Stimulated activated CD8-positive, alpha-beta memory T cell treated with anti-CD3 and anti-CD28 coated beads, Interleukin-2, amount 100 ng/mL, for 48 hours (primary cell): ENCODE data around the gene UBA3.

Experiments used
- DNase-seq, 2 donors: peaks; one replicate each; pipeline ENCODE4 v3.0.0-alpha.2; 2020; ENCODE audit warnings: low read depth in 2 of 2

UBA3 gene

GRCh38 chr3:69080233-69080920 lies at the start of gene UBA3:
Gene UBA3 (minus strand): TSS chr3:69080365. CDS start chr3:69080353, 12 bp downstream.
- DNase-seq, result peak; percentile 92

DNA sequence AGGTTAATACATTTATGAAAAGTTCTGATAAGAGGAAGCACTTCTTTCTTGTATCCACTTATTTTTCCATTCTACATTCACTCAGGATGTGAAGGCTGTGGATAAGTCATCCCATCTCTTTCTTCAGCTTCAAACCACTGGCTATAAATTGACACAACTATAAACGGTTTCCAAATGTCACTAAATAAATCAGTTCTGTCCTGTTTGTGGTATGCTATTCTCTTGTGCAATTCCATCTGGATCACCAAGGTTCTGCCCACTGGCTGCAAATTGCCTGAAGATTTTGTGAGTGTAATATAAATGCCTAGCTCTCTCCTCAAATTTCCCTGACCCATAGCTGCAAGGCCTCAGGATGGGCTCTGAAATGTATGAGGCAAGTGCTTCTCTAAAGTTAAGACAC lies 49.4 kb upstream of the UBA3 start:
- DNase-seq, result no peak

DNA sequence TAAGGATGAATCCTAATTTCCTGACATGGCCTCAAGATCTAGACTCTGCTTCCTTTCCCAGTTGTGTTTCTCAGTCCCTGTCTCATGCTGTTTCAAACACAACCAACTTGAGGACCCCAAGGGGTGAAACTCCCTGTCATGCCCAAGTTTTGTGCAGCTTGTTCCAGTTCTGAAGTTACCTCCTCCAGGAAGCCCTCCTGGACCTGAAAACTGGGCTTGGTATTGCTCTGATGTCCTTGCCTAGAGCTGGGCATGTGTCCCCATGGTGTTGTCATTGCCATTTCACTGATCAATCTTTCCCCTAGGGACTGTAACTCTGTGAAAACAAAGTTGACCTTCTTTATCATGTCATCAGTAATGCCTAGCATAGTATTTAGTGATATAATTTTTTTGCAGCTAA lies 48.3 kb upstream of the UBA3 start:
- DNase-seq, result no peak

- no peak for DNase-seq
These were observed 46.8 kb upstream of the UBA3 start for GRCh38 chr3:69126999-69127398.

GRCh38 chr3:69126216-69126615 lies 46.1 kb upstream of the UBA3 start:
- no peak for DNase-seq

DNA sequence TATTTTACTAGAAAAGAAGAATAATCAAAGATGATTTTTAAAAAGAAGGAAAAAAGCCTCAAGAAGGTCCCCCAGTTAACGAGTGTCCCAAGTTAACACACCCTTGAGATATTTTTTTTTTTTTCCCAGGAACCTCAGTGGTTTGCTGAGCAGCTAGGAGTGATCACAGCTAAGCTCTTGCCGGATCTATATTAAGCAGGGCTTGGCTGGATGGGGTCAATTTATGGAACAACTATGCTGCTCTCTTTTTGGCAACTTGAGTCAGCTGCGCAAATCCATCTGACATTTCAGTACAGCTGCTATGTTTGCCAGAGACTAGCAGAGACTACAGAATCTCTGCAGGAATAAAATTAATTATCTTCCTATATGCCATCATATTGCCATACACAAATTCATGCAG lies 42.2 kb upstream of the UBA3 start, which contains the start of gene LMOD3:
TSS of gene LMOD3 (minus strand) at position 193 of the 400 bp plus-strand sequence. CDS start 209 bp downstream, outside the sequence.
- no peak for DNase-seq

DNA sequence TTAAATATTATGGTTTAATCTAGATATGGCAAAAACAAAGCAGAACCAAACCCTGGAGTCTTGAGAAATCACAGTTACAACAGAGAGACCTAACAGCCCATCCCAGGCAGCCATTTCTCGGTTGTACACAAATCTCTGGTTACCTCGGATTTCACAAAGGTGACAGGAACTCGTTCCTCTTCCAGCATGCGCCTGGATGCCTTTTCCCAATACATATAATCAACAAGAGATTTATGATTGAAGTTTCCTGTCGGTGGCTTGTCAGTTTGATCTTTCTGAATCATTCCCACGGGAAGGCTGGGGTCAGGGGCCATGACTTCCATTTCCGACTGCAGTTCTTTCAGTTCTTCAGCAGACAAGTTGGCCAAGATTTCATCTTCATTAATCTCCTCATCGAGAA lies 41.8 kb upstream of the UBA3 start:
- DNase-seq, result no peak

GRCh38 chr3:69121513-69121912 lies 41.3 kb upstream of the UBA3 start:
- DNase-seq, result no peak

DNA sequence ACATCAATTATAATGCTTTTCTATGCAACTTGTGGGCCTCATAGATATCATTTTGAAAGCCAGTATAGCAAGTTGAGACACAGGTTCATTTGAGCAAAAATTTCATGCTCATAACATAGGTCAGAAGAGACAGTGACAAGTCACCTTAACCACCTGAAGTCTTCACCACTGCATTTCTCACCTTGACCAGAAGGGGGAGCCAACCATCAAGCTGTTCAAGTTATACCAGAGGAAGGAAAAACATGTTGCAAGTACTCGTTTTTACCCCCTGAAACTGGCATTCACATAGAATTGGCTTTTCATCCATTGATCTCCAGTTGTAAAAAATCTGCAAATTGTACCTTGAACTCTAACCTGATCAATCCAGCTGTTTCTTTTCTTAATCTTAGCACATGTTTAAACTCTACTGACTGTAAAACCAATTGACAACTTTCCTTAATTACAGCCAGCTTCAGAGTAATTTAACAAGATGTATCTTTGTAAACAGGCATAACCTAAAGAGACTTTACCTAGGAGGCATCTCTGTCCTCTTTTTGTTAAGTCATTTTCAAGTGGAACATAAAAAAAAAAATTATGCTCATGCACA lies 40.8 kb upstream of the UBA3 start:
- DNase-seq, result peak; percentile 36 to 68

DNA sequence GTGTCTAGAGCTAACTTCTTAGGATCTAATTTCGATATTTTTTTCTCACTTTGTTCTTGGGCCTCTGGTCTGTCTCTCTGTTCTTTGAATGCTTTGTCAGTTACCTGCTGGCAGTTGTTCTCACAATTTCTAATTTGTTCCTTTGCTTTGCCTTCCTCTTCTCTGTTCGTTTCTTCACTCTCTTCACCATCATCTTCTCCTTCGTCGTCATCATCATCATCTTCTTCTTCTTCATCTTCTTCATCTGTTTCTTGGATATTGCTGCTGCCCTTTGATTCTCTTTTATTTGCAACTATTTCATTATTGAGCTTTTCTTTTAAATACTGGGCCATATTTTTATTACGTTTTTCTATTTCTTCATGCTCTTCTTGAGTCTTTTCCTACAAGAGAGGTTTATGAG lies 39.5 kb upstream of the UBA3 start:
- DNase-seq, result no peak

DNA sequence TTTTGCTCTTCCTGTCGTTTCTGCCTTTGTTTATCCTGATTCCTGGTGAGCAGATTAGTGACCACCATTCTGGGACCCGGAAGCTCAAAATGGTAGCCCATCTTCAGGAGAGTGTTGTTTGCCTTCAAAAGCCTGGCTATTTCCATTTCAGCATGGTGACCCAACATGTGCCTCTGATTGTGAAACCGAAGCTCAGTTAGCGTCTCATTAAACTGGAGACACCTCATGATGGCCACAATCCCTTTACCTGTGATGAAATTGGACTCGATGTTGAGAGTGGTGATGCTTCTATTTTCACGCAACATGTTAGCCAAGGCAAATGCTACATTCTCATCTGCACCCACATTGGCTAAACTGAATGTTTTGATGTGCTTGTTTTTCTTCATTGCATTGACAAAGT lies 39.0 kb upstream of the UBA3 start:
- DNase-seq, result no peak

DNA sequence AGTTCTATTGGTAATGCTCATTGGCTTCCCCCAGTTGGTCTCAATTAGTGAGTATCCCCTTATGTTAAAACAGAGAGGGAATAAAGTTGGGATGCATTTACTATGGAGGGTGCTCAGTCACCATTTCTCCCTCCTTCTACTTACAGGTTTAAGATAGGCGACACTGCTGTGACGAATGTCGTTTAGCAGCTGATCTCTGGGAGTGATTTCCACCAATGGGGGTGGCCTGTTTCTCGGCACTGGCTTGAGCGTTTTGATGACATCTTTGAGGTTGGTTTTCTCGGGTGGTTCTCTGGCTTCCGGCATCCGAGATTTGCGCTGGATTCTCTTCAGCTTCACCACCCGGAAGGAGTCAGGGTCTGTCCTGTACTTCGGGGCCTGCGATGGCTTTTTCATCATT lies 38.4 kb upstream of the UBA3 start:
- no peak for DNase-seq

DNA sequence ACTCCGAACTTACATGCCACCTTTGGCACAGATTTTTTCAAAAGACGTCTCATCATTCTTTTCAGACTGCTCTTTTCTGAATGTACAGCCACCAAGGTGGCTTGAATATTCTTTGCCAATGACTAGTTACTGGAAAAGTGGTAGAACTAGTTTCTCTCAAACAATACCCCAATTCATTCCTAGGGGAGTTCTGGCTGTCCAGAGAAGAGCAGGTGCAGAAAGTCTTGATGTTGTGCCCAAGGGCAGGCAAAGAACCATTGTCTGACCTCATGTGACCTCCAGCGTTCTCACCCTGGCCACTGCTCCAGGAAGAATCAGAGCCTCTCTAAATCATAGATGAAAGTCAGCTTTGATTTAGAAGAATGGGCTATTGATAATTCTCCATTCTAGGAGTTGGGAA lies 36.7 kb upstream of the UBA3 start:
- DNase-seq, result no peak

GRCh38 chr3:69116162-69116561 lies 36.0 kb upstream of the UBA3 start:
- DNase-seq, result no peak

DNA sequence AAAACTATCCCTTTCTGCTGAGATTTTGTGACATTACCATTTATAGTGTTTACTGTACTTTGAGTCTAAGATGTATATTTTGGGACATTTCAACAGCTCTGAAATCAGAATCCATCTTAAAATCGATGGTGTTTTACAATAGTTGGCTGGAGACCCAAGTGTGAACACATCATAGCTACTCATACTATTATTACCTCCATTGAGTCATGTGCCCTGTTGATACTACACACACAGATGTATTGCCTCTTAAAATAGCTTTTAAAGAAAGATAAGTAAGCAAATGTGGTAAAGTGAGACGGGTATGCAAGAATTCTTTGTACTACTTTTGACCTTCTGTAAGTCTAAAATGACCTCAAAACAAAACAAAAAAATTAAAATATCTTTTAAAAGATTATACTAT lies 35.6 kb upstream of the UBA3 start:
- no peak for DNase-seq

- DNase-seq, result no peak
These were observed 33.4 kb upstream of the UBA3 start for GRCh38 chr3:69113536-69113935.

DNA sequence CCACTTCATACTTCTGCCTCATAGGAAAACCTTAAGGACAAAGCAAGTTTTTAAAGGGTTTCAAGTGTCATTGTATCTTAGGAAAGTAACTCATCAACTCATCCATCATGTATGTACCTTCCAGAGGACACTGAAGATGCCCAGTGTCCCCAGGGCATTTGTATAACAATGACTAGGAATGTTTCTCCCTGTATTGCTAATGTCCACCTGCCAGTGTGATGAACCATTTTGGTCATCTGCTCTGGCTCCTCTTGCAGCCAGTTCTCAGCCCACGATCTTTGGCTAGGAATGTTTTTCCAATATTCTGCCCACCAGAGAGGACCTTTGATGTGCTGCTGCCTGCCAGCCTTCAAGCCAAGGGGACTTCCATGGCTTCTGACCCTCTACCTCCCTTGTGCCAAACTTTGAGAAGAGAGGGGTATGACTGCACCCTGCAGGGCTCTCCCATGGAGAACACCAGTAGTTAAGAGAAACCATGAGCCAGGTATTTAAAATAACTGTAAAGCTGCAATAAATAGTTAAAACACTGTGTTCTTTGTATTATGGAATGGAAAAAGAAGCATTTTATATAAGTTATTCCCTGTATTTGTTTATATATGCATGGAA lies 30.9 kb upstream of the UBA3 start:
- no peak for DNase-seq

- DNase-seq, result no peak
These were observed 28.6 kb upstream of the UBA3 start for GRCh38 chr3:69108811-69109210.

DNA sequence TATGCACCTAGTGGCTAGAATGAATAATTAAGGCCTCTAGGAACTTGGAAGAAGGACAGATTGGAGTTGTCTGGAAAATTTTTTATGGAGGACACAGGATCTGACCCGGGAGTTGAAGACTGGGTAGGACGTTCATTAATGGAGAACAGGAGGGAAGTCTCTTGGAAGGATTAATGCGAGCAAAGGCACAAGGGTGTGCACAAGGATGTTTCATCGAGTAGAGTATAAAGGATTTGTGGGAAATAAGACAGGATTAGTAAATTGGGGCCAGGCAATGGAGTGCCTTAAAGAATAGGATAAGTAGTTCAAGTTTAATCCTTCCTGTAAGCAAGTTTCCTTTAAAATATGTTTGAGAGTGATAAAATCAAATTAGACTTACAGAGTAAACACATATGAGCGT lies 27.7 kb upstream of the UBA3 start:
- no peak for DNase-seq

DNA sequence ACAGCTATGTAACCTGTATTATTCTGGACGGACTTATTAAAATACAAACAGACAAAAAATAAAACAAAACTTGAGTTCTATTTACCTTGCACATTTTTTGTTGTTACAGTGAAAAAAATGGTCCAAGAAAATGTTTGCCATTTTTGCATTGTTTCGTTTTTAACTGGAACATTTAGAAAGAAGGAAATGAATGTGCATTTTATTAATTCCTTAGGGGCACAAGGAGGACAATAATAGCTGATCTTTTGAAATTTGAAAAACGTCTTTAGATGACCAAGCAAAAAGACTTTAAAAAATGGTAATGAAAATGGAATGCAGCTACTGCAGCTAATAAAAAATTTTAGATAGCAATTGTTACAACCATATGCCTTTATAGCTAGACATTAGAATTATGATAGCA lies 25.2 kb upstream of the UBA3 start:
- DNase-seq, result no peak

GRCh38 chr3:69104586-69104985 lies 24.4 kb upstream of the UBA3 start:
- no peak for DNase-seq

DNA sequence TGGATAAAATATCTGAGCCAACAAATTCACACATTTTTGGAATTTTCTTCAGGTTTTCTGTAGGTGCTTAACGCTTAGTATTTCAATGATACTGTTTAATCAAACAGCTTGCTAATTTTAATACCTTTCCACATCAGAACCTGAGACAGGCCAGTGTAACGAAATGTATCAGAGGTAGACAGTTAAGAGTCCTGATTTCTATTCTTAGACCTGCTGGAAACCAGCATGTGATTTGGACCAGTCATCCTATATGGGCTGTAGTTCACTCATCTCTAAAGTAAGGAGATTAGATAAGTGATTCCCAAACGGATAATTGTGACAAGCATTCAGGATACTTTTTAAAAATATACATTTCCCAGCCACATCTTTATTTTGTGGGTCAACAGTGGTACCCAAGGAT lies 23.0 kb upstream of the UBA3 start:
- no peak for DNase-seq

DNA sequence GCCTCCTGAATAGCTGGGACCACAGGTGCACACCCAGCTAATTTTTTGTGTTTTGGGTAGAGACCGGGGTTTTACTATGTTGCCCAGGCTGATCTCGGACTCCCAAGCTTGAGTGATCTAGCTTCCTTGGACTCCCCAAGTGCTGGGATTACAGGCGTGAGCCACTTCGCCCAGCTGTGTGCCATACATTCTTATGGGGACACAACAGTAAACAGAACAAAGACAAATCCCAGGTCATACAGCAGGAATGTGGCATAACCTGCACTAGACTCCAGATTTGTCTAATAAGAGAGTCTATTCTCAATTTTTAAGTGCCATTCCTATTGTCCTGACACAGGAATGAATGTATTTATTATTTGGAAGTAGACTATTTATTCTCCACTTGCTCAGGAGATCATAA lies 22.2 kb upstream of the UBA3 start:
- DNase-seq, result no peak
